Measurements from ENCODE around the gene SRRM3.
"Not testable (repeated sequence)": the region's sequence is repeated elsewhere in the genome, so short reads cannot be mapped to it uniquely, and the experiment has no call there.

The SRRM3 gene

DNA sequence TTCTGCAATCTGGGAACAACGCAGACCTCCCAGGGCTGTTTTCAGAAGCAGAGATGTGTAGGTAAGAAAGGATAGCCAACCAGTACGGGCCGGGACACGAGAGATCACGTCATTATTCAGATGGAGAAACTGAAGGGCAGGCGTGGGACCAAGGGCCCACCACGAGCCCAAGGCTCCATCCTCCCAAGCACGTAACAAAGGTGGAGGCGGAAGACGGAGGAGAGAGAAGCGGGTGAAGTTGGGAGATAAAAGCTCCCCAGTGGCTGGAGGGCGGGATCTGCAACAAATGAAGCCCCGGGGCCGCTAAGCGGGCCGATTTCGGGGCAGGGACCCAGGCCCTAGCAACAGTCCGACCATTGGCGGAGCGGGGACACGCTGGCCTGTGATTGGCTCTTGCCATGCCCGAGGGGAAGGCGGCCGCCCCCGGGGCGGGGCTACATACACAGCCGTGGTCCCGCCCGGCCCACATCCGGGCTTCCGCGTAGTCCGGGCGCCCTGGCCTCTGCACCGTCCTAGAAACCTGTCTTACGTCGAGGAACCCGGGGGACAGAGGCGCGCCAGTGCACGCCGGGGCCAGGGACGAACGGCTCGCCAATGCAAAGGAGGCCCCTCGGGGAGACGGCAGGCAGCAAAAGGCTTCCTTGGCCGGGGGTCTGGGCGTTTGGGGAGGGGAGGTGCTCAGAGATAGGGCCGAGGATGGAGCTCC is 116.2 kb downstream of the SRRM3 start:
- peak; percentile 97 for DNase-seq

DNA sequence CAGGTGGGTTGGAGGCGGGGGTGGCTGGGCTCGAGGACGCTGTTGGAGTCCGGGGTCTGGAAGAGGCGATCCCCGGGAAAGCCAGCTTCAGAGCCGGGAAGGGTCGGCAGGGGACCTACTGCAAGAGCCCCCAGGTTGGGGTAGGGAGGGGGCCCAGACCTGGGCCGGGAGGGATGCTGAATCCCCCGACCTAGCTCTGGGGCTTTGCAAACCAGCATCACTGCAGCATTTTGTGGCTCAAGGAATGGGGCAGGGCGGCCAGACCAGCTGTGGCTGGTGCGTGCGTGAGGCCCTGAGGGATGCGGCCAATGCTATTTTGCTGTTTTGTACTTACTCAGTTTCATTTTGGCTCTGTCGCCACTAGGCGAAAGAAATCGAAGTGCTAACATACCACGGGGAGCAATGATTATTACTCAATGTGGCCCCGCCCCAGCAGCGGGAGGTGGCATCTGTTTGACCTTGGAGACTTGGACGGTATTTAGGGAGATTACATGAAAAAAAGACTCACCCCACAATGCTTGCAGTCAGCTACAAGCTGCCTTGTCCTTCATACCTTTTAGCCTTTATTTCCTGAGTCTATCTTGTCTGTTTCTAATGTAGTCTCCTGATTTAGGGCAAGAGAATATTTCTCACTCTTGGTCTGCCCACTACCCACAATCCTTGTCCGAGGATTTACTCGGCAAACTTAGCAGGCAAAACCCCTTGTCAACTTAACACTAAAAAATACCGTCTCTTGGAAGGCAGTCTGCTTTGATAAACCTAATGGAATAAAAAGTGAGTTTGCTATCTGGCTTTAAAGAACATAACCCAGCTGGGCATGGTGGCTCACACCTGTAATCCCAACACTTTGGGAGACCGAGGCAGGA is 117.0 kb downstream of the SRRM3 start:
- peak; percentile 25 for DNase-seq

DNA sequence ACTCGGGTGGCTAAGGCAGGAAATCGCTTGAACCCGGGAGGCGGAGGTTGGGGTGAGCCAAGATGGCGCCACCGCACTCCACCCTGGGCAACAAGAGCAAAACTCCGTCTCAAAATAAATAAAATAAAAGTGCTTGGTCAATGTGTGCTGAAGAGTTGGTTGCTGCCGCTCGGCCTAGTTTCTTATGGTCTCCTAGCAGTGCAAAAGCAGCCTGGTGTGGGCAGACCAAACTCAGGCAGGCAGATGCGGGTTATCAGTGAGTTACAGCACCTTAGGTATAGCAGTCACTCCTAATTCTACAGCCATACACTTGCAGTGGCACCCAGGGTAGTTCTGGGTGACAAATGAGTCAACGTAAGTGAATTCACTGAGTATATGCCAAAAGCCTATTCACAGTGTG is 123.4 kb downstream of the SRRM3 start:
- DNase-seq = no peak

DNA sequence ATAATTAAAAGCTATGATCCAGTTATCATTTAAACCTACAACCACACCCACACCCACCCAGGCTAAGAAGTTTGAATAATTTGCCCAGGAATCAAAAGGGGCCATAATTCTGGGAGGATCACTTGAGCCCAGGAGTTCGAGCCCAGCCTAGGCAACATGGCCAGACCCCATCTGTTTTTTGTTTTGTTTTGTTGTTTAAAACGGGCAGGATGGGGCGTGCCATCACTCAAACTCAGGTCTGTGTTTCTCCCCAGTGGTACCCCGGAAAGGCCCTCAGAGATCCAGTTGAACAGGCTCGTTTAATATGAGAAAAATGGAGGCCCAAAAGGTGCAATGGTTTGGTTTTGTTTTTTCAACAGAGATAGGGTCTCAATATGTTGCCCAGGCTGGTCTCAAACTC is 124.1 kb downstream of the SRRM3 start:
- no peak for DNase-seq

DNA sequence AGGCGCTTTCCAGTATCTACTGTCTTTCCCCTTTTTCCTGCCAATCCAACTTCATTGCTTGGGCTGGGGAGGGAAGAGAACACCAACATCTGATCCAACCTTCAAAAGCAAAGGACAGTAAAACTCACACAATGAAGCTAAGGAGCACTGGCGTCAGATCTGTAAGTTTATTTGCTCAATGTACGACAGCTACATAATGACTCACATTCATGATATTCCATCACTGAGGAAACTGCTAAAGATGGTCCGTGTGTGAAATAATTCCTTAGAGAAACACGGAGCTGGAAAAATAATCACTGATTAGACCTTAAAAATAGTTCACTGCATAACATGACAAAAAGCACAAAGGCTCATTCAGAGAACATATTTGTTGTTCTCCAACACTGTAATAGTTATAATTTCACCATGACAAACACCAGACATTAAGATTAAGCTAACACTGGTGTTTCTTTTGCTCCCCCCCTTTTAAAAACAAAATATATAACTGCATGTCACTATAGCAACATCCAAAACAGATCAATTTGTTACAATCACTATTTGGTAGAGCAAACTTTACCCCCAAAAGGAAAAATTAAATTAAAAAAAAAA is 125.0 kb downstream of the SRRM3 start:
- no peak for DNase-seq

DNA sequence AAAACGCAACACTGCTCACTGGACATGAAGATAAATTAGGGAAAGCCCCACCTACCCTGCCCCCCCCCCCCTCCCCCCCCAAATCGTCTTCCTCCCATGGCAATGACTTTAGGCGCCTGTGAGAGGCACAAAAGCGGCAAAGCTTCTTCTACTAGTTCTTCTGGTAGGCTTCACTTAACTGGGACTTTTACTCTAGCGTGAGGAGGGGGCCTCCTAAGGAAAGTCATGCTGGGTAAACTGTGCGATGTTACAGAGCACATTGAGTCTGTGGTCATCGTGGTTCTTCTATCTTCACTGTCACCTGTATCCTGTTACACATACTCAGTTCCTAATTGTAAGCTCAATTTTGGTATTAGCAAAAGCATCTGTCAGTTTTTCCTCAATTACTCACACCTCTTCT is 125.9 kb downstream of the SRRM3 start:
- DNase-seq = no peak

DNA sequence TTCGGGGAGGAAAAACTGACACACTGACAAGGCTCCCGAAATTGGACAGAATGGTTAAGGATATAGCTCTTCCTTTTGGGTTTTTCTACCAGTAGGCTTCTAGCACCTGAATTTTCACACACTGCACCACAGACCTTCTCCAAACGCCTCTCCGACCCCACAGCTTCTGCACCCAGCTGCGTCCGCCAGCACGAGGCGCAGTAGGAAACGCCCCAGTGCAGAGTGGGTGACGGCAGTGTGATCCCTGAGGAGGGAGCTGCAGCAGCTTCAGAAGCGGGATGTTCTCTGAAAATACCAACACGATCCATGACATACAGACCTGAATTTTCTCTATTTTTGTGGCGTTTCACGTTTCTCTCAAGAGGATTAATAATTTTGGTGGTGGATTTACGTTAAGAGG is 126.7 kb downstream of the SRRM3 start:
- no peak for DNase-seq

DNA sequence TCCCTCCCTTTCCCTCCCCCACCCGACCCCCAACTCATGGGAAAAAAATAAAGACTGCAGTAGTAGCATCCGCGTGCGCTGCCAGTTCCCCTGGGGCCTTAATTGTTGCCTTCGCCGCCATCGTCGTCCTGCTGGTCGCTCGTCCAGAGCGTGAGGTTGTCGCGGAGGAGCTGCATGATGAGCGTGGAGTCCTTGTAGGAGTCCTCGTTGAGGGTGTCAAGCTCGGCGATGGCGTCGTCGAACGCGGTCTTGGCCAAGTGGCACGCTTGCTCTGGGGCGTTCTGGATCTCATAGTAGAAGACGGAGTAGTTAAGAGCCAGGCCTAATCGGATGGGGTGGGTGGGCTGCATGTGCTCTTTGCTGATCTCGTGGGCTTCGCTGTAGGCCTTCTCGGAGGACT is 127.8 kb downstream of the SRRM3 start:
- no peak for DNase-seq

DNA sequence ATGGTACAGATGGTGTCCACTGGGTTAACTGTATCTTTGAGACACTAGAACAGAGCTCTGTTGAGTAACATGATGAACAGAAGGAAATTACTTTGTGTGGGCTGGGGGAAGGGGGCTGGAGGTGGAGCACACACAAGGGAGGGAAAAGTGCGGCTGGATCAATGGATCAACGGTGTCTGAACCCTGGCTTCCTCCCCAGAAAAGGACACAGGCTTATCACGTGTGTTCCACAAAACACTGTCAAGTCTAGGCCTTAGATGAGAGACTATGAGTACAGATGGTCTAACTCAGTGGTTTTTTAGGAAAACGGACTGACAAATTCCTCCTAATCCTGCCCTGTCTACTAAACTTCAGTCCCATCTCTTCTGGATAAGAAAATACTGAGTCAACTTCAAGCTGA is 128.6 kb downstream of the SRRM3 start:
- no peak for DNase-seq

DNA sequence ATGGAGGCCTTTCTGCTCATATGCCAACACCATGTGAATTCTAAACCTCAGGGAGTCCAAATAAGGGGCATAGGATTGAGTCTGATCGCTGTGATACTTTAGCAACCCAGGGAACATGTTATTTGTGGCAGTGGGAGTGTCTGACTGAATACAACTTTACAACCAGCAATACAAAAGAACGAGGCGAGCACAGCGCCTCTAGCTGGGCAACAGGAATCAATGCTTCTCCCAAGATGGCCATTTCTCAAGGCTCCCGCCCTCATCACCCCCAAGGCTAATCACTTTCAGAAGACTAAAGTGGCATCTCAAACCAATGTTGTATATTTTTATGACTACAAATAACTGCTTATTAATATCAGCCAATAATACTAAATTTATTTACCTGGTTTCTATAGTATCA is 129.0 kb downstream of the SRRM3 start:
- DNase-seq = no peak

DNA sequence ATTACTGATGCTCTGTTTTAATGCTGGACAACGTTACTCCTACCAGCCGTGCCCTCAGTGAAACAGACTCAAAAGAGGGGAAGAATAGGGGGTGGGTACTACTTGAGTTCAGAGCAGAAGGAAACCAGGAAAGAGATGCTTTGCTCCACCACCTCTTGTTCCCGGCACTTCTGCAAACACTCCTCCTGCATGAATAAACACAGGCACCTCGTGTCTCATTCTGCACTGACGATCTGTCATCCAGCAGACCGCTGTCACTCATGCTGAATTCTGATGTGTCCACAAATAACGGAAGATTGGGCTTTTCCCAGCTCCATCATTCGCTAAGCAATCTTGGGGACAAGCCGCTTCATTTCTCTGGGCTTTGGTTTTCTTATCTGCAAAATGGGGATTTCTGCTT is 130.4 kb downstream of the SRRM3 start:
- DNase-seq = no peak

DNA sequence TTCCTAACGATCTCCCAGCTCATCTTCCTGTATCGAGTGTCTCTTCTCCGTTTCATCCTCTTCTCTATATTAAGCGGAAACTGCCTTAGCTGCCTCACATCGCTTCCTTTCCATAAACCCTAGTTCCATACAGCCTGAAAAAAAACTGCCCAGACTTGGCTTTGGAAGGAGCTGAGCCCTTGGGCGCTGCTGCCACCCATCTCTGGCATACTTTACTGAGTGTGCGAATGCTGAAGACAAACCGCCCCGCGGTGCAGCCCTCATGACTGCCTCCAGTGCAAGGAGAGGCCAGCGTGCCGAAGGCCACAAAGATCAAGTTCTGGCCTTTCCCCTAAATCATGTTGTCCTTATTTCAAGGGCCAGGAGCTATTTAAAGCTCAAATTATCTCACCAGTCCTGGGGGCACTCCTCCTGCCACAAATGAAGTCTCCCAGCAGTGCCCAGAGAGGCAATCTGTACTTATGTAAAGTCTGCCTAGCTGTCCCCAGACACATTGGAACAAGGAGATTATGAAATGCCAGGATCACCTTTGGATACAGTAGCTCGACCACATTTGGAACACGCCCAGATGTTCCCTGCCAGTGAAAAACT is 131.9 kb downstream of the SRRM3 start:
- no peak for DNase-seq

DNA sequence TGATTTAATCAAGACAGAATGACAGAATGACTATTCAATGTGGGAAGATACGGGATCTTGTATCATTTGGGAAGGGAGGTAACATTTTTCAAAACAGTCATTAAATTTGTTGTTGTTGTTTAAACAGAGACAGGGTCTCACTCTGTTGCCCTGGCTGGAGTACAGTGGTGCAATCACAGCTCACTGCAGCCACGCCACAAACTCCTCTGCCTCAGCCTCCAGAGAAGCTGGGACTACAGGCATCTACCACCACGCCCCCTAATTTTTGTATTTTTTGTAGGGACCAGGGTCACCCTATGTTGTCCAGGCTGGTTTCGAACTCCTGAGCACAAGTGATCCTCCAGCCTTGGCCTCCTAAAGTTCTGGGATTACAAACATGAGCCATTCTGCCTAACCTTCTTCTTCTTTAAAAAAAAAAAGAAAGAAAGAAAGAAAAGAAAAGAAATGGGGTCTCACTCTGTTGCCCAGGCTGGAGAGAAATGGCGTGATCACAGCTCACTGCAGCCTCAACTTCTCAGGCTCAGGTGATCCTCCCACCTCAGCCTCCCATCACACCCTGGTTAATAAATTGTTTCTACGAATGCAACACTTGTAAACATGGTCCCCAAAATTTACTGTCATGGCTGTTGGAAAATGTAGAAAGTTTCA is 132.7 kb downstream of the SRRM3 start:
- DNase-seq = no peak

DNA sequence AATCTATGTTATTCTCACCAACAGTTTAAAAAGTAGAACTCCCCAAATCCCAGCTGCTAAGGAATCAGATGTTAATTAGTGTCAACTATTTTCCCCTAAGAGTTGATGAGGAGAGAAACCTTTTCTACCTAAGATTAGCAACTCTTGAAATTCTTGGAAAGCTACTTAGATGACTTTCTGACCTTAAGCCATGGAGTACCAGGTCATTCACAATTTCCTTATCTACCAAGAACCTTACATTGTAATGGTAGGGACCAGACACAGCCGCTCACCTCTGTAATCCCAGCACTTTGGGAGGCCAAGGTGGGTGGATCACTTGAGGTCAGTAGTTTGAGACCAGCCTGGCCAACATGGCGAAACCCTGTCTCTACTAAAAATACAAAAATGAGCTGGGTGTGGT is 133.7 kb downstream of the SRRM3 start:
- DNase-seq = not testable (repeated sequence)

DNA sequence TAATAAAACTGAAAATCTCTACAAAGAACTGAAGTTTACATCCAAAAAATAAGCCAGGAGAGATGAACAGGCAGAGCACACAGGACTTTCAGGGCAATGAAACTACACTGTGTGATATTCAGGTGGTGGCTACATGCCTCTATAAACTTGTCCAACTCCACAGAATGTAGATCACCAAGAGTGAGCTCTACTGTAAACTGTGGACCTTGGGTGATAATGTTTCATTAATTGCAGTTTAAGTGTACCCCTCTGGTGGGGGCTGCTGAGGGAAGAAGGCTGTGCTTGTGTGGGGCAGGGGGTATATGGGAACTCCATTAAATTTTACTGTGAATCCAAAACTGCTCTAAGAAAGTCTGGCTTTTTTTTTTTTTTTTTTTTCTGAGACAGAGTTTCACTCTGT is 134.4 kb downstream of the SRRM3 start:
- no peak for DNase-seq
